Mammary epithelial cell (primary cell): ENCODE results near the gene KCNK4.

Source experiments
- EZH2 ChIP-seq: IDR thresholded peaks from 2 replicates; pipeline ENCODE4 v1.6.1; 2012; ENCODE audit warnings: low read length, inconsistent platforms, borderline replicate concordance
- TF ChIP-seq, protein P1 (sequence below), 2 donors: IDR thresholded peaks in 1 of 2; conservative IDR thresholded peaks in 1 of 2; 2 replicates each; pipeline ENCODE4 v1.5.1; 2011 to 2012; ENCODE audit warnings: inconsistent platforms in 2 of 2, low read length in 2 of 2, mild to moderate bottlenecking in 2 of 2, control low read depth in 1 of 2, low read depth in 1 of 2; ENCODE audit not compliant: insufficient read depth in 1 of 2; ENCODE audit errors: extremely low read depth in 1 of 2

DNA sequence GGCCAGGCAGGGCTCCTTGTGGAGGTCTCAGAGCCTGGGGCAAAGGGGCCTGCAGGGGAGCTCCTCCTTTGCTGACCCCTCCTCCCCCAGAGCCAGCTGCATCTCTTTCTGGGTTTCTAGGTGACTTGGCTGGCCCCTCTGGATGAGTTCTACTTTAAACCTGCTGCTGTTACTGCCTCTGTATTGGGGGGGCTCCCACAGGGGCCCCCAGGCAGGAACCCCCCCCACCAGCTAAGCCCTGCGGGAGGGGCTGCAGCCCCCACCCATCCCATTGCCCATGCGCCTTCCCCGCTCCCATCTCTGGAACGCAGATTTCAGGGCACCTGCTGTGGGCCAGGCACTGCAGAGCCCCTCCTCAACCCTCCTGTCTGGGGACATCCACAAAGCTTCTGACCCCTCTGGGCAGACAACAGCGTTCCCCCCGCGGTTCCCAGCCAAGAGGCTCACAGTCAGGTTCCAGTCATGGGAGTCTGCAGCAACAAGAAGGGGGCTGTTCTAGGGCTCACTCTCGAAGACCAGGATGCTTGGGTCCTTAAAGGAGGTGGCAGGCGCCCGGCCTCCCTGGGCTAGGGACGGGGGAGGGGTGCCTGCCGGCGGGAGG, 40.6 kb upstream of the KCNK4 start:
- TF ChIP-seq, protein P1, sequence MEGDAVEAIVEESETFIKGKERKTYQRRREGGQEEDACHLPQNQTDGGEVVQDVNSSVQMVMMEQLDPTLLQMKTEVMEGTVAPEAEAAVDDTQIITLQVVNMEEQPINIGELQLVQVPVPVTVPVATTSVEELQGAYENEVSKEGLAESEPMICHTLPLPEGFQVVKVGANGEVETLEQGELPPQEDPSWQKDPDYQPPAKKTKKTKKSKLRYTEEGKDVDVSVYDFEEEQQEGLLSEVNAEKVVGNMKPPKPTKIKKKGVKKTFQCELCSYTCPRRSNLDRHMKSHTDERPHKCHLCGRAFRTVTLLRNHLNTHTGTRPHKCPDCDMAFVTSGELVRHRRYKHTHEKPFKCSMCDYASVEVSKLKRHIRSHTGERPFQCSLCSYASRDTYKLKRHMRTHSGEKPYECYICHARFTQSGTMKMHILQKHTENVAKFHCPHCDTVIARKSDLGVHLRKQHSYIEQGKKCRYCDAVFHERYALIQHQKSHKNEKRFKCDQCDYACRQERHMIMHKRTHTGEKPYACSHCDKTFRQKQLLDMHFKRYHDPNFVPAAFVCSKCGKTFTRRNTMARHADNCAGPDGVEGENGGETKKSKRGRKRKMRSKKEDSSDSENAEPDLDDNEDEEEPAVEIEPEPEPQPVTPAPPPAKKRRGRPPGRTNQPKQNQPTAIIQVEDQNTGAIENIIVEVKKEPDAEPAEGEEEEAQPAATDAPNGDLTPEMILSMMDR (conservative IDR thresholded peaks at IDR 0.05 in 1 of 2, IDR thresholded peaks at IDR 0.05 in 1 of 2; ENCODE audit: extremely low read depth in 1 of 2, insufficient read depth in 1 of 2, low read depth in 1 of 2, low read length in 2 of 2) = no peak
- no peak for TF ChIP-seq EZH2
